MM.1S (cell line): Measurements from ENCODE around the gene NDUFB10.

Experiments used
- DNase-seq: peaks from one replicate; pipeline ENCODE4 v3.0.0-alpha.2; 2015
- H2AFZ ChIP-seq: fragments of 300-600 bp; sonication (generic); 2 replicates; pipeline ENCODE4 v1.6.0; 2016; ENCODE audit warnings: antibody characterized with exemption, low read length
- H3F3A ChIP-seq: fragments of 300-600 bp; sonication (generic); 2 replicates; pipeline ENCODE4 v1.6.1; 2016; ENCODE audit warnings: mild to moderate bottlenecking, antibody characterized with exemption, low read length, moderate library complexity, mixed read lengths; ENCODE audit not compliant: insufficient read depth
- H3K27ac ChIP-seq: fragments of 300-600 bp; sonication (generic); 2 replicates; pipeline ENCODE4 v1.5.1; 2016; ENCODE audit warnings: mild to moderate bottlenecking, low read length
- H3K27me3 ChIP-seq: fragments of 300-600 bp; sonication (generic); replicated peaks from 2 replicates; pipeline ENCODE4 v1.6.0; 2016; ENCODE audit warnings: low read length; ENCODE audit not compliant: insufficient read depth
- H3K36me3 ChIP-seq: fragments of 300-600 bp; sonication (generic); replicated peaks from 2 replicates; pipeline ENCODE4 v1.6.1; 2016; ENCODE audit warnings: mild to moderate bottlenecking, low read length, mixed read lengths; ENCODE audit not compliant: insufficient read depth
- H3K4me1 ChIP-seq: fragments of 300-600 bp; sonication (generic); 2 replicates; pipeline ENCODE4 v1.6.1; 2016; ENCODE audit warnings: low read length, mixed read lengths
- H3K4me2 ChIP-seq: fragments of 300-600 bp; sonication (generic); 2 replicates; pipeline ENCODE4 v1.6.0; 2016; ENCODE audit warnings: low read depth, low read length
- H3K4me3 ChIP-seq: fragments of 300-600 bp; sonication (generic); 2 replicates; pipeline ENCODE4 v1.5.1; 2016; ENCODE audit warnings: low read length, mixed read lengths
- H3K79me2 ChIP-seq: fragments of 300-600 bp; sonication (generic); 2 replicates; pipeline ENCODE4 v1.6.1; 2016; ENCODE audit warnings: mixed run types, low read length, mixed read lengths
- H3K9ac ChIP-seq: fragments of 300-600 bp; sonication (generic); 2 replicates; pipeline ENCODE4 v1.6.1; 2016; ENCODE audit warnings: low read length, mixed read lengths
- H3K9me2 ChIP-seq: fragments of 300-600 bp; sonication (generic); replicated peaks from 2 replicates; pipeline ENCODE4 v1.6.1; 2016; ENCODE audit warnings: mild to moderate bottlenecking, low read length, mixed read lengths; ENCODE audit not compliant: insufficient read depth
- H3K9me3 ChIP-seq: fragments of 300-600 bp; sonication (generic); replicated peaks from 2 replicates; pipeline ENCODE4 v1.6.1; 2016; ENCODE audit warnings: mild to moderate bottlenecking, low read length, mixed read lengths; ENCODE audit not compliant: insufficient read depth
- H4K20me1 ChIP-seq: fragments of 300-600 bp; sonication (generic); 2 replicates; pipeline ENCODE4 v1.6.1; 2016; ENCODE audit warnings: mild to moderate bottlenecking, low read length, moderate library complexity, mixed read lengths; ENCODE audit not compliant: insufficient read depth
- CTCF ChIP-seq: fragments of 300-600 bp; sonication (generic); IDR thresholded peaks from 2 replicates; pipeline ENCODE4 v1.5.1; 2016; ENCODE audit warnings: antibody characterized with exemption, low read length, mixed read lengths
- EZH2 ChIP-seq: fragments of 300-600 bp; sonication (generic); optimal IDR thresholded peaks from 2 replicates; pipeline ENCODE3; 2017; ENCODE audit warnings: low read depth, mild to moderate bottlenecking, antibody characterized with exemption, low read length, mixed read lengths
- EZH2phosphoT487 ChIP-seq: fragments of 300-600 bp; sonication (generic); IDR thresholded peaks from 2 replicates; pipeline ENCODE4 v1.6.1; 2018; ENCODE audit warnings: antibody characterized with exemption, low read length

The NDUFB10 gene

GRCh38 chr16:1991135-1991551 lies 31.8 kb downstream of the NDUFB10 start:
- no peak for DNase-seq
- no peaks in the 10 kb centered on the region for H4K20me1 ChIP-seq
- no peaks in the 10 kb centered on the region for H3K9me3 ChIP-seq
- H3F3A ChIP-seq = peaks cover 13% of the 10 kb centered on the region
- no peak overlapping the region for H3K27ac ChIP-seq
- H3K27me3 ChIP-seq = peaks cover 8% of the 10 kb centered on the region
- H3K4me2 ChIP-seq = peak overlapping the region; percentile 99; the same call in 1 of the 2 replicates
- H3K4me1 ChIP-seq = peaks cover 16% of the 10 kb centered on the region
- 0 out of 2 replicates have a peak, but pooled peaks cover 4% of the 10 kb centered on the region for H3K36me3 ChIP-seq
- H3K9me2 ChIP-seq = no peaks in the 10 kb centered on the region
- no peaks in the 10 kb centered on the region for H3K79me2 ChIP-seq
- TF ChIP-seq EZH2phosphoT487 (no peak), EZH2 (no peak), CTCF (no peak)
- H2AFZ ChIP-seq = no peak overlapping the region
- H3K4me3 ChIP-seq = no peak overlapping the region
- H3K9ac ChIP-seq = no peak overlapping the region

- no peak overlapping the region for H3K9ac ChIP-seq
- TF ChIP-seq EZH2phosphoT487 (no peak), EZH2 (no peak), CTCF (no peak)
- H3K27ac ChIP-seq = no peak overlapping the region
- H3K4me3 ChIP-seq = peak overlapping the region; percentile 31; the same call in 1 of the 2 replicates
- peak overlapping the region; percentile 66 for H3K4me2 ChIP-seq
- no peak for DNase-seq
- H3F3A ChIP-seq = peaks cover 13% of the 10 kb centered on the region
- 0 out of 2 replicates have a peak, but pooled peaks cover under 1% of the 10 kb centered on the region for H3K36me3 ChIP-seq
- H3K27me3 ChIP-seq = peaks cover 8% of the 10 kb centered on the region
- H3K9me2 ChIP-seq = no peaks in the 10 kb centered on the region
- no peaks in the 10 kb centered on the region for H3K9me3 ChIP-seq
- peak overlapping the region; percentile 69 for H2AFZ ChIP-seq
- no peaks in the 10 kb centered on the region for H3K79me2 ChIP-seq
- H3K4me1 ChIP-seq = peaks cover 16% of the 10 kb centered on the region
- H4K20me1 ChIP-seq = no peaks in the 10 kb centered on the region
These were observed 32.2 kb downstream of the NDUFB10 start for GRCh38 chr16:1991588-1991947.

DNA sequence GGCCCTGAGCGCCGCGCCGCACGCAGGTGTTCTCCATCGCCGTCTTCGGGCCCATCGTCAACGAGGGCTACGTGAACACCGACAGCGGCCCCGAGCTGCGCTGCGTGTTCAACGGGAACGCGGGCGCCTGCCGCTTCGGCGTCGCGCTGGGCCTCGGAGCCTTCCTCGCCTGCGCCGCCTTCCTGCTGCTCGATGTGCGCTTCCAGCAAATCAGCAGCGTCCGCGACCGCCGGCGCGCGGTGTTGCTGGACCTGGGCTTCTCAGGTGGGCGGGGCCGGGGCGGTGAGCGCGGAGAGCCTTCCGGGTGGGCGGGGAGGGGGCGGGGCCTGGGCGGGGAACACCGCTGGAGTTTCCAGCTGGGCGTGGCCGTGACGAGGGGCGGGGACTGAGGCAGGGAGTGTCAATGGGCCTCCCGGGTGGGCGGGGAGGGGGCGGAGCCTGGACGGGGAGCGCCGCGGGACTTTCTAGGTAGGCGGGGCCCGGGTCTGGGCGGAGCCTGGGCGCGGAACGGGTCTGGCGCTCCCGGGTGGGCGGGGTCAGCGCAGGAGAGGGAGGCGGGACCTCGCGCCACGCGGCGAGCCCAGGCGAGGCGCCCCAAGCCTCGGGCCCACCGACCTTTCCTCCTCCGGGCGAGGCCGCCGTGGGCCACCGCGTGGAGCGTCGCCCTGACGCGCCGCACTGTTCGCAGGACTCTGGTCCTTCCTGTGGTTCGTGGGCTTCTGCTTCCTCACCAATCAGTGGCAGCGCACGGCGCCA lies 32.8 kb downstream of the NDUFB10 start:
- Histone ChIP-seq H3K79me2 (no peaks in the 10 kb centered on the region), H3K27ac (no peak overlapping the region), H3K9me3 (no peaks in the 10 kb centered on the region), H3K4me2 (peak overlapping the region; percentile 66), H3K27me3 (peaks cover 8% of the 10 kb centered on the region), H3K4me3 (peak overlapping the region; percentile 31; the same call in 1 of the 2 replicates), H3F3A (peaks cover 13% of the 10 kb centered on the region), H4K20me1 (no peaks in the 10 kb centered on the region), H3K4me1 (peaks cover 16% of the 10 kb centered on the region), H3K9ac (no peak overlapping the region), H3K36me3 (no peaks in the 10 kb centered on the region), H3K9me2 (no peaks in the 10 kb centered on the region), H2AFZ (peak overlapping the region; percentile 69)
- peak; percentile 94 for DNase-seq
- TF ChIP-seq EZH2 (no peak), CTCF (no peak), EZH2phosphoT487 (no peak)
